Stimulated activated CD4-positive, alpha-beta T cell treated with anti-CD3 and anti-CD28 coated beads, Interleukin-1b, Interleukin-23, amount 100 ng/mL, for 4 hours (primary cell): ENCODE data around the gene KLHL1.

ENCODE experiments used
- DNase-seq, 2 donors: peaks; one replicate each; pipeline ENCODE4 v3.0.0-alpha.2; 2020; ENCODE audit warnings: low read depth in 2 of 2

KLHL1 gene

GRCh38 chr13:69683921-69684686, 424.1 kb downstream of the KLHL1 start:
- no peak for DNase-seq

GRCh38 chr13:69681722-69682121, 426.5 kb downstream of the KLHL1 start:
- no peak for DNase-seq

GRCh38 chr13:69677343-69677742, 430.9 kb downstream of the KLHL1 start:
- no peak for DNase-seq

GRCh38 chr13:69676286-69676685, 432.0 kb downstream of the KLHL1 start:
- DNase-seq, result no peak

DNA sequence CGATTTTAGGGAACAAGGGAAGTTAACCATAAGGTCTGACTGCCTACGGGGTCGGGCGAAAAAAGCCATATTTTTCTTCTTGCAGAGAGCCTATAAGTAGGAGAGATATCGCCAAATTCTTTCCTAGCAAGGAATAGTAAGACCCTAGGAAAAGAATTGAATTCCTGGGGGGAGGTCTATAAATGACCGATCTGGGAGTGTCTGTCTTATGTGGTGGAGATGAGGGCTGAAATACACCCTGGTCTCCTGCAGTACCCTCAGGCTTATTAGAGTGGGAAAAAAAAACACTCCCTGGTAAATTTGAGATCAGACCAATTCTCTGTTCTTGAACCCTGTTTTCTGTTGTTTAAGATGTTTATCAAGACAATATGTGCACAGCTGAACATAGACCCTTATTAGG, 448.1 kb downstream of the KLHL1 start:
- no peak for DNase-seq

GRCh38 chr13:69657676-69658075, 450.6 kb downstream of the KLHL1 start:
- DNase-seq, result no peak

DNA sequence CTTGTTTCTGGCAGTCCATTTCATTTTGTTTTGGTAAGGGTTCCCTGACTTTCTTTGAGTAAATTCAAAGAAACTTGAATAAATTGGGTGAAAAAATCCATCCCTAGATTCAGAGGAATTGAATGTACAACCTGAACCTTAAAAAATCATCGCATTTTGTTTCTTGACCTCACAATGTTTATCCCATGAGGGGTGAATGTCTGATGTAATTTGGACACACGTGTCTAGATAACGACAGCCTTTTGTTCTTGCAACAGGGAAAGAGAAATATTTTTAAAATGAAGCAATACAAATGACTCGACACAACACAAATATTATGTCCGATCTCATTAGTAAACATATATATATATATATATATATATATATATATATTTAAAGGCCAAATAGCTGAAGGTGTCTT, 453.9 kb downstream of the KLHL1 start:
- no peak for DNase-seq
